ENCODE results near the gene RPS26.
"Not testable (repeated sequence)": the region's sequence is repeated elsewhere in the genome, so short reads cannot be mapped to it uniquely, and the experiment has no call there.

RPS26 gene

DNA sequence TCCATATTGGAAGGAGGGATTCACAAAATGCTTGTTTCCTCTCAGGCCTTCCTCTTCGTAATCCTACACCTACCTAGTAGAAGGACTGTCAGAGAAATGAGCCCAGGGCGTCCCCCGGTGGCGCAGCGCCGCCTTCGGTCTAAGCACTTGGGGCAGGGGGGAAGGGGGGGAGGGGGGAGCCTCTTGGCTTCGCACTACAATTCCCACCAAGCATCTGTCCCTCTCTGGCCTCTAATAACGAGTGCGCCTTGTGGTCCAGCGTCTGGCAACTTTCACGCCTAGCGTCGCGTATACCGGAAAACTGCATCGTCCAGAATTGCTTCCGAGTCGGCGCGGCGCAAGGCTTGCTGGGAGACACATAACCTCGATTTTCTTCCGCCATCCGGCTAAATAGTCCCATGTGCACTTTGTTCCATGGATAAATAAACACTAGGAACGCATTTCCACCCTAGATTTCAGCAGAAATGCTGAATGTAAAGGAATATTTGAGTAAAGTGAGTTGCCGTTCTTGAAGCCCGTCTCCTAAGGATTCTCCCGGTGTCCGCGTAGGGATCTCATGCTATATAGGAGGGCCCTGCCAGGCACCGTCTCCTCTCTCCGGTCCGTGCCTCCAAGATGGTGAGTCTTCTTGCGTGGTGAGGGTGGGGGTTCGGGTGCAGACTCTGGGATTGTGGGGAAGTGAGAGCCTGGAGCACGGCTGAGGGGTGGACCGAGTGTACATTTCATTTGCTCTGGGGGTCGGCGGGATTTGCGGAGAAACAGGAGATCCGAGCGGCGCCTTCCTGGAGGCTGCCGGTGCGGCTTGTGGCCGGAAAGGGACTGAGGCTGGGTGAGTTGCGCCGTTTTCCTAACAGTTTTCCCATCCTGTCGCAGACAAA, at the start of gene RPS26:
TSS of gene RPS26 (plus strand) at position 367 of the 878 bp plus-strand sequence. CDS start at position 616, 249 bp downstream.
- DNase-seq = peak; percentile 98

GRCh38 chr12:55993230-55993853, 48.4 kb upstream of the RPS26 start:
- DNase-seq = no peak

DNA sequence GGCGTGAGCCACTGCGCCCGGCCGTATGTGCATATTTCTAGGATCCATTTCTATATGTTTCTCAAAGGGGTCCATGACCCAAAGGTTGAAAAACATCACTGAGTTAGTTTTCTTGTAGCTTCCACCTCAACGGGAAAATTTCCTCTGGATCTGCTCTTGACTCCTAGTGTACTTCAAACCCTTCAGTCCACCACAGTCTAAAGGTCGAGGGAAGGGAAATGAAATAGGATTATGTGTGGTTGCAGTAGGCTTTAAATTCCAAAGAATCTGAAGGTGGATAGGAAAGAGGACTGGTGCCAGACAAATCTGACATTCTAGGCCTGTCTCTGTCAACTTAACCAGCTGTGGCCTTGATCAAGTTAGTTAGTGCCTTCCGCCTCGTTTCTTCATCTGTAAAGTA, 46.4 kb upstream of the RPS26 start:
- no peak for DNase-seq

GRCh38 chr12:55996201-55996714, 45.5 kb upstream of the RPS26 start:
- peak; percentile 38 for DNase-seq

DNA sequence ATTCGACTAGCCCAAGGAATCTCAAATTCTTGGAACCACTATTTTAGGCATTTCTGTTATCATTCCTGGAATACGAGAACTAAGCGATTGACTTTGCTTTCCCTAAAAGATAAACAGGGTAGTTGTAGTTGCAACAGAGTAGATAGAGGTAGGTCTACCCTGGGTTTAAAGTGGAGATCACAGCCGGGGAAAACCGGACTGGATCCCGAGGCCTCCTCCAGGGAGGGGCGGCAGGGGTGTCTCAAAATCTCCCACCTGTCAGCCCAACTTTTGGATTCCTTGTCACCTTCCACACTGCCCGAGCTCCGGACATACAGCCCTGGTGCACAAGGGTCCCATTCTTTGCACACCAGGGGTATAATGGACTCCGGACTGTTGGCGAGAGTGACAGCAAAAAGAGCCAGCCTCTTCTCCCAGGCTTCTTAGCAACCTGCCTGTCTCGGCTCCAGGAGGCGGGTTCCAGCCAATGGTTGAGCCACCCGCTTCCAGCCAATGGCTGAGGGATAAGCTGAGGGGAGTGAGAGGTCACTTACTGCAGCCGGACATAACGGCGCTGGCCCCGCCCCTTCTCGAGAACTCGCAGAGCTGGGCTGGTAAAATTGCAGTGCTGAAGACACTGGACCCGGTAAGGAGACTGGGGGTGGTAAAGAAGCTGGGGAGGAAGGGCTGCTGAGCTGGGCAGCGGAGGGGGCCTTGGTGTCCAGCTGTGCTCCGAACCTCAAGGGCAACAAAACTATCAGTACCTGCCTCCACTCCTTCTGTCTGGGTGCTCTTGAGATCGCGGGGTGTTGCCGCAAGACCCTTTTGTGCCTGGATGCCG, 44.8 kb upstream of the RPS26 start, which contains the start of gene SUOX:
TSS of gene SUOX (plus strand) at position 562 of the 820 bp plus-strand sequence. CDS start 4,946 bp downstream, outside the sequence.
- DNase-seq = peak; percentile 89

GRCh38 chr12:55997535-55997859, 44.2 kb upstream of the RPS26 start:
- DNase-seq = no peak

DNA sequence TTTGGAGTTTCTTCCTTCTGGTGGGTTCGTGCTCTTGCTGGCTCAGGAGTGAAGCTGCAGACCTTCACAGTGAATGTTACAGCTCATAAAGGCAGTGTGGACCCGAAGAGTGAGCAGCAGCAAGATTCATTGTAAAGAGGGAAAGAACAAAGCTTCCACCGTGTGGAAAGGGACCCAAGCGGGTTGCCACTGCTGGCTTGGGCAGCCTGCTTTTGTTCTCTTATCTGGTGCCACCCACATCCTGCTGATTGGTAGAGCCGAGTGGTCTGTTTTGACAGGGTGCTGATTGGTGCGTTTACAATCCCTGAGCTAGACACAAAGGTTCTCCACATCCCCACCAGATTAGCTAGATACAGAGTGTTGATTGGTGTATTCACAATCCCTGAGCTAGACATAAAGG, 42.2 kb upstream of the RPS26 start:
- not testable (repeated sequence) for DNase-seq

DNA sequence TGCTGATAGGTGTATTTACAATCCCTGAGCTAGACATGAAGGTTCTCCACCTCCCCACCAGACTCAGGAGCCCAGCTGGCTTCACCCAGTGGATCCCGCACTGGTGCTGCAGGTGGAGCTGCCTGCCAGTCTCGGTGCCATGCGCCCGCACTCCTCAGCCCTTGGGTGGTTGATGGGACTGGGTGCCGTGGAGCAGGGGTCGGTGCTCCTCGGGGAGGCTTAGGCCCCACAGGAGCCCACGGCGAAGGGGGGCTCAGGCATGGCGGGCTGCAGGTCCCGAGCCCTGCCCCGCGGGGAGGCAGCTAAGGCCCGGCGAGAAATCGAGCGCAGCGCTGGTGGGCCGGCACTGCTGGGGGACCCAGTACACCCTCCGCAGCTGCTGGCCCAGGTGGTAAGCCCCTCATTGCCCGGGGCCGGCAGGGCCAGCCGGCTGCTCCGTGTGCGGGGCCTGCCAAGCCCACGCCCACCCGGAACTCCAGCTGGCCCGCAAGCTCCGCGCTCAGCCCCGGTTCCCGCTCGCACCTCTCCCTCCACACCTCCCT, 41.6 kb upstream of the RPS26 start:
- DNase-seq = not testable (repeated sequence)

DNA sequence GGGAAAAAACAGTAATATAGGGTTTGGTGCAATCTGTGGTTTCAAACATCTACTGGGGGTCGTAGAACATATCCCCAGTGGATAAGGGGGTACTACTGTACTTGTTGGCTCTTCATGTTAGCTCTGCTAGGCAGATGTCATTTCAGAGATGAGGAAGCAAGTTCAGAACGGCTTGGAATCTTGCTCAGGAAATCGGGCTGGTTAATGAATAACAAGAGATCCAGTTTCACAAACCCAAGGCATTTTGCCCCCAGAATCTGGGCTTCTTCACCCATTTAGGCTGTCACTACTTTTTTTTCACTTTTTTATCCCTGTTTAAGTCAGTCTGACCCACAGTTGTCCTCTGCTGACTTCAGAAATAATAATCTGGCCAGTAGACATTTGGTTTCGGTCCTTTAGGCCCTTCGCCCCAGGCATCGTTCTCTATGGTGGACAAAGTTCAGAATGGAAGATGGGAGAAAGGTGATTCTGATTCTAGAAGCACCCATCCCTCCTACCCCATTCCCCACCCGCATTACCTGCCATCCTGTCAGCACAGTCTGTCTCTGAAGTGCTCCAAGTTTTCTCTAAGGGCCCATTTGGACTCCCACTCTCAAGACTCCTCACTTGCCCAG, 40.1 kb upstream of the RPS26 start:
- no peak for DNase-seq

- DNase-seq = not testable (repeated sequence)
These were observed 38.3 kb upstream of the RPS26 start for GRCh38 chr12:56003376-56003775.

DNA sequence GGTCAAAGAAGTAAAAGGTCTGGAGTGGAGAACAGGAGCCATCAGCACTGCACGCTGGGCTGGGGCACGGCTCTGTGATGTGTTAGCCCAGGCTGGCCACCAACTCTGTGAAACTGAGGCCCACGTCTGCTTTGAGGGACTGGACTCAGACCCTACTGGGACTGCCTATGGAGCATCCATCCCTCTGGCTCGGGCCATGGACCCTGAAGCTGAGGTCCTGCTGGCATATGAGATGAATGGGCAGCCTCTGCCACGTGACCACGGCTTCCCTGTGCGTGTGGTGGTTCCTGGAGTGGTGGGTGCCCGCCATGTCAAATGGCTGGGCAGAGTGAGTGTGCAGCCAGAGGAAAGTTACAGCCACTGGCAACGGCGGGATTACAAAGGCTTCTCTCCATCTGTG, 37.5 kb upstream of the RPS26 start:
- no peak for DNase-seq

DNA sequence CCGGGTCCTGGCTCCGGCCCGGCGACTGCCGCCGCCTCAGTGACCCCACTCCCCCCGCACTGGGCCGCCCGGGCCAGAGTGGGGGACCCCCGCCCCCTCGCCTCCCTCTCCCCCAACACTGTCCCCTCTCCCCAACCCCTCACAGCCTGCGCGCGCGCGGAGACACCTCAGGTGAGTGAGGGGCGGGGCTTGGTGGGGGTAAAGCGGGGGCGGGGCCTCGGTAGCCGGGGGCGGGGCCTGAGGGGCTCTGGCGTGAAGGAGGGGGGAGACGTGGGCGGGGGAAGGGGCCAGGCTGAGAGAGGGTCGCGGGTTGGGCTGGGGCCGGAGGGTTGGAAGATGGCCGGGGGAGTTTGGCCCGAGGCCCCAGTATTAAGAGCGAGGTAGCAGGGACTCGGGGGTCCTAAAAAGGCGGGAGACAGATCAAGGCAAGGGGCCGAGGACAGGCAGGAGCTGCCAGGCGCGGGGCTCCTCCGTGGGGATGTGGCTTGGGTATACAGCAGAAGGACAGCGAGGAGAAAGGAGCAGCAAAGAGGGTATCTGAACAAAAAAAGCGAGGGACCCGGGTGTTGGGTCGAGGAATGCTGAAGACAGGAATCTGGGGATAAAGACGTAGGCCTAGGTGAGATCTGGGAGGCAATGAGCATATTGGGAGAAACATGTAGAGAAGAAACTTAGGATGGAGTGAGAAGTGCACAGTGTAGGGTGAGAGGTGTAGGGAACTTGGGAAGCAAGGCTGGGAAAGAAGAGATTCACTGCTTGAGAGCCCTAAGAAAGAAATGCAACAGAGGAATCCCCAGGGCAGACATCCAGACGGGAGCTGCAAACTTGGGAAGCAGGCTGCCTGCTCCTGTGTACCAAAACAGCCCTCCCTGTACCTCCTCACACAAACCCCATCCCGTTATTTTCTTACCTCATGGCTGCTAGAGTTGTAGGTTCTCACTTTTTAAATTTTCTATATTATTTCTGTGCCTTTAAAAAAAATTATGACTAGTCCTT, 33.9 kb upstream of the RPS26 start:
- no peak for DNase-seq

GRCh38 chr12:56010111-56010570, 31.6 kb upstream of the RPS26 start:
- no peak for DNase-seq

DNA sequence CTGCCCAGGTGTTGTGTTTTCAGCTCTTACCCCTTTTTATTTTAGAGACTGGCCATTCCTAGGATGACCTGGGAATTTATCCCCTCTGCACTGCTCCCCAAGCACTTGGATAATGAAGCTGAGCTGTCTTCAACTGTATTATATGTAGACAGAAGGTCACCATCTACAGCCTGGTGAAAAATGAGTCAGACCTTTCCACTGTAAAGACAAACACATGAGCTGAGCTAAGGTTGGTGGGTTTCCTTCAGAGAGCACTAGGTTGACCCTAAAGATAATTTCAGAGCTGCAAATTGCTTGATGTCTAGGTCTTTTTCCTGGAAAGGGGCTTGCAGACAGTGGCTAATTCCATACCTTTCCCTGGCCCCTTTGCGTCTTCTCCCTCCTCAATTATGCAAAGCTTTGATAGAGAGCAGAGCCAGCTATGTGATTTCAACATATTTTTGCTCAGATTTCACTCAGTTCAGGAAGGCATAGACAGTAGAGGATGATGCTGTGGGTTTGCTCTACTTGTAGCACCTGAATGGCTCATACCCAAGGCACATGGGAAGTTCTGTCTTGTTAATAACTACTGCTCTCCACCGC, 30.1 kb upstream of the RPS26 start:
- no peak for DNase-seq

DNA sequence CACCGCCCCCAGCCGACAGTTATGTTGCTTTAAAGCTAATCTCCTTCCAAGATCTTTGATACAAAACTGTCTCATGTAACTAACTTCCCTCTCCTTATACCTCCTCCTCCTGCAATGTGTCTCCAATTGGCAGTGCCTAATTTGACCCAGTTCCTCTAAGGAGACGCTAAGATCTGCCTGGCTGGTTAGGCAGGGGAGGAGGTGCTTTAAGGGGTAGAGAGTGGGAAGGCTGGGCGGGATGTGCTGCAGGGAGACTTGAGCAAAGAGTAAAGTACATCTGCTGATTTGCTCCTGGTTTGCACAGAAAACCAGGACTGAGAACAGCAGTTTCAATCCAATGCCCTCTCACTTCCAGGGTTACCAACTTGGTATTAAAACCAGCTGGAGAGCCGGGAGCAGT, 28.2 kb upstream of the RPS26 start:
- no peak for DNase-seq

DNA sequence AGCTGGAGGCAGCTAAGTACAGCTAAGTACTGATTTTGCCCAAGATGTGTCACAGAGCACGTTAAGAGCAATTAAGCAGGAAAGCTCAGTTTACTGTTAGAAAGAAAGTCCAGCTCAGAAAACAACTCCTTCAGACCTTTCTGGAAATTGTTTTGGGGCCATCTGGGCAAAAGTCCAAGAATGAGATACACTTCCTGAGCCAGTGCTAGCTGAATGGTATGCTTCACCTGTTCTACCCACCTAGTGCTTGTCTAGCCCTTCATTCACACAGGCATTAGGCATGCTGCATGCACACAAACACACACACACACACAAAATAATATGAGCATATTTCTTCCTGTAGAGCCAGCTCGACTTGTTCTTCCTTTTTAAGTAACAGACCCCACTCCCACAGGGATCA, 27.5 kb upstream of the RPS26 start:
- DNase-seq = no peak

DNA sequence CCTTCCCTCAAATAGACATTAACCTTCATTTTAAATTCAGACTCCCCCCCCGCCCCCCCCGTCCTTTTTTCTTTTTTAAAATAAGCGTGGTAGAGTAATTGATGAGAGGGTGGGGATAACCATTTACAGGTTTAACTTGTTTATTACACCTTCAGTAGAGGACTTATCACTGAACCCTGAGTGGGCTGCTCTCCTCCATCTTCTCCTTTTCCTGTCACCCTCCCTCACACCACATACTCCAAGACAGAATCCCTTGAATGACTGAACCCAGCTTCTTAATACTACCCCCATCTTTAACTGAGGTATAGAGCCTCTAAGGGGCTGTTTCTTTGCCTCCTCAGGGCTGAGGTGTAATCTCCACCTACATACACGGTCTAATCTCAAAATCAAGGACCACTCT, 24.5 kb upstream of the RPS26 start:
- no peak for DNase-seq

GRCh38 chr12:56018356-56018755, 23.4 kb upstream of the RPS26 start:
- DNase-seq = no peak

DNA sequence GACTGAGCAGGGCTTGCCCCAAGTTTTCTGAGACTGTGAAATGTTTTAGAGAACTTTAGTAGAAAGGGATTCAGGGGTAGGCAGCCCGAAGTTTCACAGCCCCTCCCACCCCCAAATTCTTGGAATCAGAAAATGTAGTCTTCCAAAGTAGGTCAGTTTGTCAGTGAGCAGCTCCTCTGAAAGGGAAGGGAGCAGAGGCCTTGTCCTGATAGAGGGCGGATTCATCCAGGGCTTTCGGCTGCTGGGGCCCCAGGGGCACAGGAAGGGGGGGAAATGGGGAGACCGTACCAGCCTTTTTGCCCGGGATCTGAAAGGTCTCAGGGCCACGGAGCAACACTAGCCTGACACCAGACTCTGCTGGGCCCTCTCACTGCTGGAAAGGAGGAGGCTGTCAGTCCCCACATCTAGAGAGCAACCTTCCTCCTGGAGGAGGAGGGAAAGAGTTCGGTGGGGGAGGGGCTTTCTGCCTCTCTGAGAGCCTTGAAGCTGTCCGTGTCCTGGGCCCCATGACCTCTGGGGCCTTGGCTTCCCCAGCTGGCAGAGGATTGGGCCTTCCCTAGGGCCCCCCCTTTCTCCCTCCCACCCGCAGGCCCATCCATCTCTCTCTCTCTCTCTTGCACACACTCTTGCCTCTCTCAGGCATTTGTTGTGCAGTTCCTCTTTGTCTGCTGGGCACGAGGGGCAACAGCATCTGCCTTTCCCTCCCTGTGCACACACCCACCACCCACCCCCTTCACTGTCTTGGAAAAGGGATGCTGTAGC, 21.1 kb upstream of the RPS26 start, which contains the start of gene IKZF4:
TSS of gene IKZF4 (plus strand) at position 621 of the 762 bp plus-strand sequence. CDS start 451 bp downstream, outside the sequence.
- DNase-seq = no peak
